Measurements from ENCODE around the gene FKBP11. TPM values are rescaled to one million over a fixed set of nuclear protein-coding genes. Genes with fewer than 3 reads are reported as not detected.
"Not testable (repeated sequence)": the region's sequence is repeated elsewhere in the genome, so short reads cannot be mapped to it uniquely, and the experiment has no call there.

The FKBP11 gene
- total RNA-seq, 1 donor from 2014 or later, result 72.7 TPM

DNA sequence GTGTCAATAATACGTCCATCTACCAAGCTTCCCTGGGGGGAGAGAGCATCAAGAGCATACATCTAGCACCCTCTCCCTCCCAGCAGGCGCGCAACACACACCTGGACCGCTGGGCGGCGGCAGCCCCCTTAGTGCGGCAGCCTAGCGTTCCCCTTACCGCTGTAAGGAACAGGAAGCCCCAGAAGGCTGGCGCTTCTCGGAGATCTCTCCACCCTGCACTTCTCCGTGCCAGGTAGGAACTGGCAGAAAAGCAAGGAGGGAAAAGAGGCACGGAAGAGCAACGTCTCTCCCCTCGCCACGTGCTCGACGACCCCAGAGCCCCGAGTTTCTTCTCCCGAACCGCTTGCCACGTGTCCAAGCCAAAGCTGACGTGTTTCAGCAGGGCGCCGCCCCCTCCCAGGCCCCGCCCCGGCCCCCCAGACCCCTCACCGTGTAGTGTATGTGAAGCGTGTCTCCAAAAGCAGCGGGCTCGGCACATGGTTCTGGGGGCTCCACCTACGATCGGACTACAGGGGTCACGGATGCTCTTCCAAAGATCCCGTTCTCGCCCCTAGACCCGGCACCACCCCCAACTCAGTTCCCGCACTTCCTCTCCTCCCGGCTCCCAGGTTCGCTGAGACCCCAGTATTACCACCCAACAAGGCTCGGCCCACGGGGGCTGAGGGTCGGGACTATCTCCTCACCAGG, 532 bp downstream of the FKBP11 start:
- Mint-ChIP-seq H3K4me3 (ENCODE audit: low read depth) (peak overlapping the region; percentile 87), H3K36me3 (ENCODE audit: low read depth) (peaks cover 46% of the 10 kb centered on the region)

DNA sequence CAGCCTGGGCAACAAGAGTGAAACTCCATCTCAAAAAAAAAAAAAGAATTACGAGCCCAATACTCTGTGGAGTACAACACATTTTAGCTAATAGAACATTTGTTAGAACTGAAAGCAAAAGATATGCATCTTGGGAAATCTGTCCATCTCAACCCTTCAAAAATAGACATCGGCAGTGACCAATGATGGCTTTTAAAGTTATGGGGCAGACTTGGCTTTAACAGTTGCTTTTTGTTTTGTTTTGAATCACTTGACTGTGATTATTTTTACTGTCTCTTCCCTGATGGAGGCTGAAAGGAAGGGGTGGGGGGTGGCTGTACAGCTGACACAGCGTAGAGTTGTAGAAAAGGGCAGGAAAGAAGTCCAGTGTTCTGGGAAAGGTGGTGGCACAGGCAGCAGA, 2.2 kb downstream of the FKBP11 start:
- Mint-ChIP-seq H3K27ac (no peak overlapping the region), H3K27me3 (ENCODE audit: low read depth) (no peaks in the 10 kb centered on the region), H3K4me1 (ENCODE audit: low read depth) (peaks cover 32% of the 10 kb centered on the region), H3K9me3 (no peaks in the 10 kb centered on the region), H3K4me3 (ENCODE audit: low read depth) (no peak overlapping the region), H3K36me3 (ENCODE audit: low read depth) (peaks cover 41% of the 10 kb centered on the region)
- intact Hi-C loops (cut with micrococcal nuclease), result no loop called here
- no peak for DNase-seq (ENCODE audit: low spot score)

More for the DNA sequence above, 532 bp downstream of the FKBP11 start:
- intact Hi-C loops (cut with micrococcal nuclease), result loop anchor here (2.0 kb wide), 3 partner anchors 20 to 72 kb away; partner anchors contain the start of gene DDX23
- Mint-ChIP-seq H3K4me1 (ENCODE audit: low read depth) (peaks cover 26% of the 10 kb centered on the region), H3K27ac (peak overlapping the region; percentile 76), H3K9me3 (no peaks in the 10 kb centered on the region), H3K27me3 (ENCODE audit: low read depth) (no peaks in the 10 kb centered on the region)
- peak; percentile 51 for DNase-seq (ENCODE audit: low spot score)

DNA sequence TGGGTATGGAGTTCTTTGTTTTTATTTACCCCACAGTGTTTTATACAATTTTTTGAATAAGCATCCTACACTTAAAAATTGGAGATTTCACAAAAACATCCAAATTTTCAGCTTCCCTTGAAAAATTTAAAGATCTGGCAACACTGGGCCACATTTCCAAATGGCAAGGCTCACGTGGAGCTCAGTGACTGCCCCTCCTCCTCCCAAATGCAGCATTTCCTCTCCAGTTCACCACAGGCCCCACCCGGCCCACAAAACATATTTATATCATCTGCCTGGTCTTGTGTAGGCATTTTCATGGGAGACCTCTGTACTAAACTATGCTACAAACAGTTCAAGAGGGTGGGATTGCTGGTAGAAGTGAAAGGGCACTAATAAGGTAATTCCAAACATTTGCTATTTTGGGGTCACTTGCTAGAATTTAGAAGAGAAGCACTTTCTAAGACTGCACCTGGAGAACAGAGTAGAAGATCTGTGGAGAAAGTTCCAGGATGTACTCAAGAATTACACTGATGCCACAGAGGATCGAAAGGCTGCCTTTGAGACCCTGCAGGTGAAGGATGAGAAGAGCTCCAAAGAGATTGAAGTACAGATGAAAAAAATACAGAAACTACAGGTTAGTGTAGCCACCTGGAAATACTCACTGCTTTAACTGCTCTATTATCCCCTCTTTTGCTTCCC, 7.3 kb downstream of the FKBP11 start:
- Mint-ChIP-seq H3K27ac (peak overlapping the region; percentile 17), H3K27me3 (ENCODE audit: low read depth) (no peaks in the 10 kb centered on the region), H3K36me3 (ENCODE audit: low read depth) (peaks cover 21% of the 10 kb centered on the region), H3K4me1 (ENCODE audit: low read depth) (peaks cover 21% of the 10 kb centered on the region), H3K4me3 (ENCODE audit: low read depth) (peak overlapping the region; percentile 51), H3K9me3 (no peaks in the 10 kb centered on the region)
- intact Hi-C loops (cut with micrococcal nuclease), result no loop called here
- DNase-seq (ENCODE audit: low spot score), result peak; percentile 14

DNA sequence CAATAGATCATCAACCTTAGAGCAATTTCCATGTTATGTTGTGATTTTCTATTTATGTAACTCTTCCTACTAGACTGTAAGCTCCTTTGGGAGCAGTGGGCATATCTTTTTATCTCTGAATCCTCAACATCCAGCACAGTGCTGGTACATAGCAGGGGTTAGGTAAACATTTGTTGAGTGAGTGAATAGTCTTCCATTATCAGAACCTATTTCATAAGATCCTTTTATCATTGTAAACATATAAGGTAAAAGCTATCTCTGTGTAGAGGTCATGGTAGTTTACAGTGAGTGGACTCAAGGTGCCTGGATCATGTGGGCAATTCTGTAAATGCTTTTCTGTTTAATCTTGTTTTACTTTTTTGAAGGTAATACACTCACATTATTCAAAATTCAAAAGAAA, 15.1 kb downstream of the FKBP11 start:
- no peak for DNase-seq (ENCODE audit: low spot score)
- Mint-ChIP-seq H3K4me3 (ENCODE audit: low read depth) (no peak overlapping the region), H3K27me3 (ENCODE audit: low read depth) (no peaks in the 10 kb centered on the region), H3K9me3 (no peaks in the 10 kb centered on the region), H3K36me3 (ENCODE audit: low read depth) (no peaks in the 10 kb centered on the region), H3K27ac (no peak overlapping the region), H3K4me1 (ENCODE audit: low read depth) (no peaks in the 10 kb centered on the region)
- intact Hi-C loops (cut with micrococcal nuclease), result no loop called here

DNA sequence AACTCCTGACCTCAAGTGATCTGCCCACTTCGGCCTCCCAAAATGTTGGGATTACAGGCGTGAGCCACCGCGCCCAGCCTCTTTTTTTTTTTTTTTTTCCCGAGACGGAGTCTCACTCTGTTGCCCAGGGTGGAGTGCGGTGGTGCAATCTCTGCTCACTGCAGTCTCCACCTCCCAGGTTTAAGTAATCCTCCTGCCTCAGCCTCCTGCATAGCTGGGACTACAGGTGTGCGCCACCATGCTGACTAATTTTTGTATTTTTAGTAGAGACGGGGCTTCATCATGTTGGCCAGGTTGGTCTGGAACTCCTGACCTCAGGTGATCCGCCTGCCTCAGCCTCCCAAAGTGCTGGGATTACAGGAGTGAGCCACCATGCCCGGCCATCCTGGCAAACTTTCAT, 15.6 kb downstream of the FKBP11 start:
- H3K9me3 Mint-ChIP-seq; H3K27ac Mint-ChIP-seq; H3K36me3 Mint-ChIP-seq (ENCODE audit: low read depth); H3K4me3 Mint-ChIP-seq (ENCODE audit: low read depth); intact Hi-C loops (cut with micrococcal nuclease); H3K4me1 Mint-ChIP-seq (ENCODE audit: low read depth); DNase-seq (ENCODE audit: low spot score); H3K27me3 Mint-ChIP-seq (ENCODE audit: low read depth): not testable (repeated sequence)

DNA sequence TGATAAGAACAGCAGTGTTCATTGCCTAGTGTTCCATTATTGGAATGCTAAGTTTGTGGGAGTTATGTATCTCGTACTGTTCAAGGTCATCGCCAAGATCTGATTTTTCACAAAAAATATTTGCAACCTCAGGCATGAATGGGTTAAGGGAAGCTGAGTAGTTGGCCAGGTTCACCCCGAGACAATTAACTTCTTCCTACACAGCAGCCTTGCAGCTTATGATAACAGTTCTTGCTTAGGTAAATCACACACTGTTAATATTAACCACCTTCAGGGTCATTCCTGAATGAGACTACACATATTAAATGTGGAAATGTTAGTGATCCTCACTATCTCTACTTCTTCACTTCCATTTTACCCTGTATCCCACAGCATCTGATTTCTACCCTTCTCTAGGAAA, 18.0 kb downstream of the FKBP11 start:
- H3K36me3 Mint-ChIP-seq (ENCODE audit: low read depth), result no peaks in the 10 kb centered on the region
- H3K9me3 Mint-ChIP-seq, result no peaks in the 10 kb centered on the region
- peaks cover 9% of the 10 kb centered on the region for H3K4me1 Mint-ChIP-seq (ENCODE audit: low read depth)
- H3K4me3 Mint-ChIP-seq (ENCODE audit: low read depth), result no peak overlapping the region
- intact Hi-C loops (cut with micrococcal nuclease), result no loop called here
- DNase-seq (ENCODE audit: low spot score), result no peak
- H3K27ac Mint-ChIP-seq, result no peak overlapping the region
- H3K27me3 Mint-ChIP-seq (ENCODE audit: low read depth), result no peaks in the 10 kb centered on the region

DNA sequence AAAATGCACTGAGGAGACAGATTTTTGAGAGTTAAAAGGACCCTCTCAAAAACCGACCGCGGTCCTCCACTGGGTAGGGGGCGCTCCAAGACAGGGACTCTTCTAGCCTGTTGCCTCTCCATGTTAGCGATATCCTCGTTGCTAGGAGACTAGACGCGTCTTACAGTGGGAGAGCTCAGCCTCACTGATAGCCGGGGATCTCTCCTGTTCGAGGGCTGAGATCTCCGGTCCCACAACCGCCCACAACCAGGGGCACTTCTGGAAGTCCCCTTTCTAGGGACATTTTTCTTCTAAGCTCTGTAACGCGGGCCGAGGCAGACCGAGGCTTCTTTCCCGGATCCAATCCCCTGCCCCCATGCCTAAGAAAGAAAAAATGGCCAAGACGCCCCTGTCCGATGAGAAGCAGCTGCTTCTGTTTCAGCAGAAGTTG, 21.3 kb downstream of the FKBP11 start:
- peak; percentile 69 for DNase-seq (ENCODE audit: low spot score)
- intact Hi-C loops (cut with micrococcal nuclease), result loop anchor here (2.0 to 5.0 kb wide), 3 partner anchors 21 to 68 kb away; partner anchors contain the start of genes FKBP11 and WNT10B
- Mint-ChIP-seq H3K36me3 (ENCODE audit: low read depth) (no peaks in the 10 kb centered on the region), H3K27me3 (ENCODE audit: low read depth) (no peaks in the 10 kb centered on the region), H3K4me3 (ENCODE audit: low read depth) (peak overlapping the region; percentile 62), H3K9me3 (no peaks in the 10 kb centered on the region), H3K4me1 (ENCODE audit: low read depth) (peaks cover 9% of the 10 kb centered on the region), H3K27ac (no peak overlapping the region)

DNA sequence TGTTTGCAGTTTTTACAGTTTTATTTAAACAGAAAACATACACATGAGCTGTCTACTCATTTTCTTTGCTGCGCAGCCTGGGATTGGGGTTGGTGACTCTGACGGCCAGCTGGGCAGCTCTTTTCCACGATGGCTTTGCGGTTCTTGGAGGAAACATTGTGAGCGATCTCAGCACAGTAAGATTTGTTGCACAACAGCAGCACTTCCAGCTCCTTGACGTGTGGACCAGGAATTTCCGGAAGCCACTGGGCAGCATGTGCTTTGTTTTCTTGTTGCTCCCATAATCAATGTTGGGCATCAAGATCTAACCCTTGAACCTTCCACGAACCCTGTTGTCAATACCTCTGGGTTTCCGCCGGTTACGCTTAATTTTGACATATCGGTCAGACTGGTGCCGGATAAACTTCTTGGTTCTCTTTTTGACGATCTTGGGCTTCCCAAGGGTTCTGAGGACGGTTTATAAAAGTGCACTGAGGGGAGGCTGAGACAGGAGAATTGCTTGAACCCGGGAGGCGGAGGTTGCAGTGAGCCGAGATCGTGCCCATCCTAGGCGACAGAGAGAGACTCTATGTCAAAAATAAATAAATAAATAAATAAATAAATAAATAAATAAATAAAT, 21.8 kb downstream of the FKBP11 start:
- Mint-ChIP-seq H3K27ac (no peak overlapping the region), H3K27me3 (ENCODE audit: low read depth) (peaks cover 2% of the 10 kb centered on the region), H3K9me3 (no peaks in the 10 kb centered on the region), H3K36me3 (ENCODE audit: low read depth) (no peaks in the 10 kb centered on the region), H3K4me1 (ENCODE audit: low read depth) (peaks cover 9% of the 10 kb centered on the region), H3K4me3 (ENCODE audit: low read depth) (peak overlapping the region; percentile 73)
- intact Hi-C loops (cut with micrococcal nuclease), result loop anchor here (5.0 kb wide), 2 partner anchors 34 to 69 kb away; partner anchors contain the start of gene WNT10B
- DNase-seq (ENCODE audit: low spot score), result no peak

DNA sequence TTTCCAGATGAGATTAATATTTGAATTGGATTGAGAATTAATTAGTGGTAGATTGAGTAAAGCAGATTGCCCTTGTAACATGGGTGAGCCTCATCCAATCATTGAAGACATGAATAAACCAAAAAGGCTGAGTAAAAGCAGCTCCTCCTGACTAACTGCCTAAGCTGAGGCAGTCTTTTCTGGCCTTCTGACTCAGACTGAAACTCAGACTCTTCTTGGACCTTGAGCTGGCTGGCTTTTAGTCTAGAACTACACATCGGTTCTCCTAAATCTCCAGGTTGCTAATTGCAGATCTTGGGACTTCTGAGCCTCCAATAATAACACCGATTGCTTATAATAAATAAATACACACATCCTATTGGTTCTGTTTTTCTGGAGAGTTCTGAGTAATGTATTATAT, 24.0 kb downstream of the FKBP11 start:
- intact Hi-C loops (cut with micrococcal nuclease), result loop anchor here (5.0 kb wide), 2 partner anchors 36 to 71 kb away; partner anchors contain the start of gene WNT10B
- Mint-ChIP-seq H3K9me3 (no peaks in the 10 kb centered on the region), H3K4me1 (ENCODE audit: low read depth) (peaks cover 9% of the 10 kb centered on the region), H3K27me3 (ENCODE audit: low read depth) (peaks cover 6% of the 10 kb centered on the region), H3K36me3 (ENCODE audit: low read depth) (no peaks in the 10 kb centered on the region), H3K27ac (no peak overlapping the region), H3K4me3 (ENCODE audit: low read depth) (no peak overlapping the region)
- DNase-seq (ENCODE audit: low spot score), result no peak

DNA sequence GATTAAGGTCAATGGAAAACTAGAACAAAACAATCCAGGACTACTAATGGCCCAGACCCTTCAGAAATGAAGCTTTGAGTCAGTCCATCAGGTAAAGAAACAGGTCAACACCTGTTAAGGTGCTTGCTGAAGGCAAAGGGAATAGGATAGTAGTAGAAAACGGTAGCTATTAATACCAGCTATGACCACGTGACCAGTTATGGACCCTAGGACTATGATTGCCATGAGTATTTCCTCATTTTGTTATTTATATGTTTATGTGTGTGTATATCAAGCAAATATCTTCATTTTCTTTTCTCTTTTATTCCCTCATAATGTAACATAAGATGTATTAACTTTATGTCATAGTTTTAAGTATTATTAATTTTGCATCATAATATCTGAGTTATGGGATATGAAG, 25.6 kb downstream of the FKBP11 start:
- no peak overlapping the region for H3K27ac Mint-ChIP-seq
- no peaks in the 10 kb centered on the region for H3K9me3 Mint-ChIP-seq
- H3K27me3 Mint-ChIP-seq (ENCODE audit: low read depth), result peaks cover 8% of the 10 kb centered on the region
- H3K36me3 Mint-ChIP-seq (ENCODE audit: low read depth), result no peaks in the 10 kb centered on the region
- H3K4me3 Mint-ChIP-seq (ENCODE audit: low read depth), result no peak overlapping the region
- peaks cover 9% of the 10 kb centered on the region for H3K4me1 Mint-ChIP-seq (ENCODE audit: low read depth)
- intact Hi-C loops (cut with micrococcal nuclease), result loop anchor here (5.0 kb wide), 2 partner anchors 38 to 73 kb away; partner anchors contain the start of gene WNT10B
- DNase-seq (ENCODE audit: low spot score), result no peak

DNA sequence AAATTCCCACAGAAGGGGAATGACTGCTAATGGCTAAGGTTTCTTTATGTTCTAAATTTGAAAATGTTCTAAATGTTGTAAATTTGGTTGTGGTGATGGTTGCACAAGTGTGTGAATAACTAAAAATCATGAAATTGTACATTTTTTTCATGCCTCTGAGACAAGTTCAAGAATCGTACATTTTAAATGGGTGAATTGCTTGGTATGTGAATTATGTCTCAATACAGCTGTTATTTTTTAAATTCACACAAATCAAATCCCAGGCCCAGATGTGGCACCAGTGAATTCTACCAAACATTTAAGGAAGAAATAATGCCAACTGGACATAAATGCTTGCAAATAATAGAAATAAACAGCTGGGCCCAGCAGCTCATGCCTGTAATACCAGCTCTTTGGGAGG, 31.0 kb downstream of the FKBP11 start:
- Mint-ChIP-seq H3K27ac (no peak overlapping the region), H3K9me3 (no peaks in the 10 kb centered on the region), H3K4me3 (ENCODE audit: low read depth) (no peak overlapping the region), H3K36me3 (ENCODE audit: low read depth) (no peaks in the 10 kb centered on the region), H3K27me3 (ENCODE audit: low read depth) (peaks cover 25% of the 10 kb centered on the region), H3K4me1 (ENCODE audit: low read depth) (peaks cover 7% of the 10 kb centered on the region)
- DNase-seq (ENCODE audit: low spot score), result no peak
- intact Hi-C loops (cut with micrococcal nuclease), result loop anchor here (5.0 kb wide), 1 partner anchor 103 kb away; the partner anchor contains the start of gene DDN

DNA sequence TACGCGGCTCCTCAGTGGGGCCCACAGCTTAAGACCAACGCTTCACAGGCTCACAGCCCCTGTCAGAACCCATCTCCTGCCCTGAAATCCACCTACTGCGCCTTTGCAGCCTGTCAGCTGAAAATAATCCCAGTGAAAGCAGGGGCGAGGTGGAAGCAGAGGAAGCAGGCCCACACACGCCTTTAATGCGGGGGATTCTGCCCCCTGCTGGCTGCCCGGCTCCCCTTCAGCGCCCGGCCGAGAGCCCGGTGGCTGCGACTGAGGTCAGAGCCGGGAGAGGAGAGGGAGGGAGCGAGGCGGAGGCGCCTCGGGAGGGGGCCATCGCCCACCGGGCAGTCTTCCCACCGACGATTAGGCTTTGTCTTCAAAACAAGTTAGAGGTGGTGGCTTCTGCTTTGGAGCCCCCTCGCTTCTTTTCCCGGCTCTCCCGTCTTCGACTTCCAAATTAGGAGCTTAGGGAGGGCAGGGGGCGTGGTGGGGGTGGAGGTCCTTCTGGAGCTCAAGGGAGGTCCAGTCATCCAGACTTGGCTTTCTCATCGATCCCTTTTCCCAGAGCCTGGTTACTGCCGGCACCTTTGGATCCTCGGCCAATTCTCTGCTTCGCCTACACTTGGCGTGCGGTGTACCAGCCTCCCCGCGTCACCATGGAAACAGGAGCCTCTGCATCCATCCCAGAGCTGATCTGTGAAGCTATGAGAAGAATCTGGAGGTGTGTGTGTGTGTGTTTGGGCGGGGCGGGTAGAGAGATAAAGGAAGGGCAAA, 34.5 kb downstream of the FKBP11 start:
- Mint-ChIP-seq H3K4me3 (ENCODE audit: low read depth) (no peak overlapping the region), H3K4me1 (ENCODE audit: low read depth) (peaks cover 7% of the 10 kb centered on the region), H3K9me3 (no peaks in the 10 kb centered on the region), H3K36me3 (ENCODE audit: low read depth) (no peaks in the 10 kb centered on the region), H3K27ac (no peak overlapping the region), H3K27me3 (ENCODE audit: low read depth) (peaks cover 19% of the 10 kb centered on the region)
- intact Hi-C loops (cut with micrococcal nuclease), result loop anchor here (1.0 to 5.0 kb wide), 2 partner anchors 38 to 106 kb away; partner anchors contain the start of gene DDN
- DNase-seq (ENCODE audit: low spot score), result peak; percentile 67
